Uterus (tissue), 2 donors: ENCODE measurements around the gene EIF5A.

Experiments
- CTCF ChIP-seq, 4 experiments: fragments of 200-600 bp in 2 of 4; fragments of 450-650 bp in 2 of 4; sonication (generic) in 2 of 4; IDR thresholded peaks; one replicate each; pipeline ENCODE4 v1.5.1; 2016 to 2019; ENCODE audit warnings: antibody characterized with exemption in 4 of 4, mild to moderate bottlenecking in 2 of 4, moderate library complexity in 1 of 4
- POLR2A ChIP-seq, 2 donors: fragments of 450-650 bp; IDR thresholded peaks; one replicate each; pipeline ENCODE4 v1.6.1; 2016; ENCODE audit warnings: antibody characterized with exemption in 2 of 2, mild to moderate bottlenecking in 1 of 2, moderate library complexity in 1 of 2

GRCh38 chr17:7313088-7313889 lies 5.9 kb downstream of the EIF5A start:
- TF ChIP-seq POLR2A (IDR thresholded peaks at IDR 0.05), result no peak
- no peak for TF ChIP-seq CTCF (IDR thresholded peaks at IDR 0.05)
